Neuronal stem cell (in vitro differentiated cells): ENCODE measurements around the gene GDPD2.

Experiments
- DNase-seq: peaks from one replicate; pipeline ENCODE4 v3.0.0-alpha.2; 2013; ENCODE audit warnings: low spot score
- H2AFZ ChIP-seq: one replicate; pipeline ENCODE4 v1.6.1; 2013; ENCODE audit warnings: mild to moderate bottlenecking, low read length, inconsistent platforms
- H2AK5ac ChIP-seq: 2 replicates; pipeline ENCODE4 v1.6.1; 2013; ENCODE audit warnings: low read depth, mild to moderate bottlenecking, inconsistent platforms, low read length, moderate library complexity, mixed read lengths
- H2BK120ac ChIP-seq: 2 replicates; pipeline ENCODE4 v1.6.1; 2013; ENCODE audit warnings: low read depth, mild to moderate bottlenecking, inconsistent platforms, low read length, moderate library complexity, mixed read lengths
- H2BK12ac ChIP-seq: one replicate; pipeline ENCODE4 v1.6.1; 2013; ENCODE audit warnings: low read length, inconsistent platforms
- H2BK15ac ChIP-seq: 2 replicates; pipeline ENCODE4 v1.6.1; 2013; ENCODE audit warnings: mild to moderate bottlenecking, low read length, inconsistent platforms, mixed read lengths
- H2BK5ac ChIP-seq: one replicate; pipeline ENCODE4 v1.6.1; 2013; ENCODE audit warnings: inconsistent platforms, mild to moderate bottlenecking, low read length, moderate library complexity
- H3K14ac ChIP-seq: one replicate; pipeline ENCODE4 v1.6.1; 2013; ENCODE audit warnings: low read length, inconsistent platforms
- H3K18ac ChIP-seq: 2 replicates; pipeline ENCODE4 v1.6.1; 2013; ENCODE audit warnings: low read length, inconsistent platforms
- H3K23ac ChIP-seq: 2 replicates; pipeline ENCODE4 v1.6.1; 2013; ENCODE audit warnings: low read depth, mild to moderate bottlenecking, mixed read lengths, low read length, inconsistent platforms; ENCODE audit not compliant: poor library complexity
- H3K27ac ChIP-seq: replicated peaks from 3 replicates; pipeline ENCODE4 v1.5.1; 2013; ENCODE audit warnings: low read length, inconsistent platforms
- H3K27me3 ChIP-seq, 3 experiments: 2 replicates each; pipeline ENCODE4 v1.6.1; 2013; ENCODE audit warnings: low read length in 3 of 3, mild to moderate bottlenecking in 2 of 3, inconsistent platforms in 1 of 3, low read depth in 1 of 3, mixed read lengths in 1 of 3, moderate library complexity in 1 of 3; ENCODE audit not compliant: control insufficient read depth in 3 of 3, insufficient read depth in 3 of 3
- H3K36me3 ChIP-seq, 2 donors: replicated peaks in 1 of 2; 2 replicates each; pipeline ENCODE4 v1.6.1; 2013; ENCODE audit warnings: low read length in 2 of 2; ENCODE audit not compliant: control insufficient read depth in 2 of 2, insufficient read depth in 2 of 2
- H3K4ac ChIP-seq: 2 replicates; pipeline ENCODE4 v1.6.1; 2013; ENCODE audit warnings: inconsistent platforms, mild to moderate bottlenecking, low read length, moderate library complexity
- H3K4me1 ChIP-seq, 2 donors: 1 replicate in 1 of 2; 2 replicates in 1 of 2; pipeline ENCODE4 v1.6.1; 2013; ENCODE audit warnings: low read length in 2 of 2, low read depth in 1 of 2; ENCODE audit not compliant: control insufficient read depth in 2 of 2, insufficient read depth in 1 of 2
- H3K4me2 ChIP-seq: one replicate; pipeline ENCODE4 v1.6.1; 2013; ENCODE audit warnings: mild to moderate bottlenecking, low read length, inconsistent platforms; ENCODE audit not compliant: insufficient read depth, poor library complexity, severe bottlenecking
- H3K4me3 ChIP-seq, 2 donors: 2 replicates each; pipeline ENCODE4 v1.5.1; 2013; ENCODE audit warnings: low read length in 2 of 2, mild to moderate bottlenecking in 2 of 2, inconsistent platforms in 1 of 2, moderate library complexity in 1 of 2
- H3K79me1 ChIP-seq: one replicate; pipeline ENCODE4 v1.6.1; 2013; ENCODE audit warnings: low read depth, mild to moderate bottlenecking, inconsistent platforms, low read length, moderate library complexity
- H3K9ac ChIP-seq: one replicate; pipeline ENCODE4 v1.6.1; 2013; ENCODE audit warnings: mild to moderate bottlenecking, low read depth, low read length, inconsistent platforms; ENCODE audit not compliant: poor library complexity
- H3K9me3 ChIP-seq, 2 donors: replicated peaks in 1 of 2; 2 replicates each; pipeline versions ENCODE3 to v1.6.1; 2013; ENCODE audit warnings: low read length in 2 of 2, mild to moderate bottlenecking in 2 of 2, inconsistent platforms in 1 of 2, low read depth in 1 of 2, mixed read lengths in 1 of 2, moderate library complexity in 1 of 2; ENCODE audit not compliant: control insufficient read depth in 2 of 2, insufficient read depth in 1 of 2
- H4K8ac ChIP-seq: one replicate; pipeline ENCODE4 v1.6.1; 2013; ENCODE audit warnings: low read depth, mild to moderate bottlenecking, inconsistent platforms, low read length, moderate library complexity
- H4K91ac ChIP-seq: one replicate; pipeline ENCODE4 v1.6.1; 2013; ENCODE audit warnings: low read length, low read depth, mild to moderate bottlenecking, inconsistent platforms; ENCODE audit not compliant: poor library complexity
- WGBS, 2 donors: extraction: QIAGEN DNeasy Blood & Tissue Kit; methylation state at CpG; one replicate each; pipeline ENCODE4 v1.1.7; 2013; ENCODE audit warnings: missing lambda C conversion rate in 2 of 2, mixed read lengths in 1 of 2; ENCODE audit not compliant: insufficient read length in 2 of 2, insufficient replicate concordance in 1 of 2; ENCODE audit errors: extremely low coverage in 2 of 2; 5-methylcytosine and 5-hydroxymethylcytosine counted together

GDPD2 gene

DNA sequence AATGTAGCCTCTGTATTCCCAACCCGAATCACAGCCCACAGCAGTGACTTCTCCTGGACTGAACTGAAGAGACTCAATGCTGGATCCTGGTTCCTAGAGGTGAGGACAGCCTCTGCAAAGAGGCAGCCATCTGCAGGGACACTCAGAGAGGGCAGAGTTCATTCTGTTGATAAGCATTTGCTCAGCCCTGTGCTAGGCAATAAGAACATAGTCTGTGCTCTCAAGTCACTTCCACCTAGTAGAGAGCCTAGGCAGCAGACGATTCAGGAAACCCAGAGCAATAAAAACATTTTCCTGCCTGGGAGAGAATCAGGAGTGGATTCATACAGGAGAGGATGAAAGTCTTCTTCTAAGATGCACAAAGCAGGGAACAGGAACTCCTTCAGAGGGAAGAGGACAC lies 4.3 kb downstream of the GDPD2 start:
- Histone ChIP-seq H3K9me3 (no peaks in the 10 kb centered on the region), H4K91ac (no peak overlapping the region), H3K4me3 (no peak overlapping the region), H3K27me3 (peaks cover 0 to 3% (median 0%) of the 10 kb centered on the region in 3 experiments), H3K4me1 (peaks cover 14 to 15% of the 10 kb centered on the region in 2 donors), H3K4me2 (no peak overlapping the region), H3K36me3 (peaks cover 0 to 25% of the 10 kb centered on the region in 2 donors), H2AFZ (no peak overlapping the region), H3K9ac (no peak overlapping the region), H2BK120ac (no peak overlapping the region), H3K18ac (no peak overlapping the region), H2AK5ac (no peak overlapping the region), H2BK5ac (no peak overlapping the region), H3K79me1 (no peaks in the 10 kb centered on the region), H2BK15ac (no peak overlapping the region), H3K23ac (no peak overlapping the region), H3K27ac (no peak overlapping the region), H4K8ac (no peak overlapping the region), H3K4ac (no peak overlapping the region), H2BK12ac (no peak overlapping the region), H3K14ac (no peak overlapping the region)
- no peak for DNase-seq
- WGBS, 2 donors: no CpG with 5 or more reads among the region's 2 CpGs

DNA sequence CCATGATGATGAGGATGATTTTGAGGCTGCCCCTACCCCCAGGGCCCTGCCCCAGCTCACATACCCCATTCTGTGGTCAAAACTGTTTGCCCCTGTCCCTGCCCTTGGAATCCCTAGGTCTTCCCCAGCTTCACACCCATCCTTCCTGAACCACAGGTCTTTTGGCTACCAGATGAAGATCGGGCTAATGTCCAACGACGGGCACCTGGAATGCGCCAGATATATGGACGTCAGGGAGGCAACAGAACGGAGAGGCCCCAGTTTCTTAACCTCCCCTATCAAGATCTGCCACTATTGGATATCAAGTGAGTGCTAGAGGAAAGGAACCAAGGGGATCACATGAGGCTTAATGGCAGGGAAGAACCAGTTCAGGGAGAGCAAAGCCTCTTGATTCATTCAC lies 6.6 kb downstream of the GDPD2 start:
- Histone ChIP-seq H3K9me3 (no peaks in the 10 kb centered on the region), H2BK120ac (no peak overlapping the region), H2AFZ (no peak overlapping the region), H3K79me1 (no peaks in the 10 kb centered on the region), H3K27ac (no peak overlapping the region), H2BK12ac (no peak overlapping the region), H2BK15ac (no peak overlapping the region), H3K9ac (no peak overlapping the region), H3K23ac (no peak overlapping the region), H4K8ac (no peak overlapping the region), H3K18ac (no peak overlapping the region), H3K4me1 (peaks cover under 1 to 3% of the 10 kb centered on the region in 2 donors), H3K36me3 (peaks cover 0 to 25% of the 10 kb centered on the region in 2 donors), H3K27me3 (peaks cover 0 to 3% (median 0%) of the 10 kb centered on the region in 3 experiments), H3K4me3 (no peak overlapping the region), H2AK5ac (no peak overlapping the region), H3K4me2 (no peak overlapping the region), H2BK5ac (no peak overlapping the region), H4K91ac (no peak overlapping the region), H3K4ac (no peak overlapping the region), H3K14ac (no peak overlapping the region)
- WGBS, 2 donors: no CpG with 5 or more reads among the region's 6 CpGs
- DNase-seq: no peak

DNA sequence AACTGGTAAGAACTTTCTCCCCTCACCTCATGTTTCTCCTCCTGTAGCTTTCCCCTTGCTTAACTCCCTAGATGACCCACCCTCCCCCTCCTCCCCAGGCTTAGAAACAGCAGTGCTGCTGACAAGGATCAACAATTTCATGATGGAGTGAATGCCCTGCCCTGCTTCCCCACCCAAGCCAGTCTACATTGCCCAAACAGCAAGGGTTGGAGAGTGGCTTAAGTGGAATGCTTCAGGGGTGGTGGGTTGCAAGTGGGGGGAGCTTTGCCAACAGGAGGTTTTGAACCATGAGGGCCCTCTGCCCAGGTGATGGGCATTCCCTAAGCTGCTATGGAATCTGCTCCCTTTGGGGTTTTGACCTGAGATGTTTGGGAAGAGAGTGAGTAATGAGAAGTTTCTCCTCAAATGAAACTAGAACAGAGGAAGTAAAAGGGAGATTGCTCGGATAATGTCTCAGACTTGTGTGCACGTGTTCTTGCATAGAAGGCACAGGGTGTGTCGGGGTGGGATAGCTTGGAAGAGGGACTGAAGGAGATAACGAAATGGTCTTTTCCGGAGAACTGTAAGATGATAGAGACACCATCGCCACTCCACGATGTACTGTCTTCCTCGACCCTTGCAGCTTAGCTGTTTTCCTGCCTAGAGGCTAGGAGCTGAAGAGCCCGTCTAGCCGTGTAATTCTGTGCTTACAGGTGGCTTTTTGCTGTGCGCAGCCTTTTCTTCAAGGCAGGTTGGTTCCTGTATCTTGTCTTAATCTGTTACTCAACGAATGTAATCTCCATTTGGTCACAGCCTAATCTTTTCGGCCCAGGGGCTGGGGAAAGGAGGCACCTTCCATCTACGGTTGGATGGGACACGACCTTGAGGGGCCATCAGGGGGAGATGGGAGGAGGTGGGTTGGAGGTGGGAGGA lies 10.1 kb downstream of the GDPD2 start:
- no peak overlapping the region for H3K4me3 ChIP-seq
- no peak overlapping the region for H2BK120ac ChIP-seq
- H3K4ac ChIP-seq: no peak overlapping the region
- H3K4me2 ChIP-seq: peak overlapping the region; percentile 44
- no peak overlapping the region for H2BK15ac ChIP-seq
- H3K36me3 ChIP-seq: peaks cover 0 to 14% of the 10 kb centered on the region in 2 donors
- H3K14ac ChIP-seq: no peak overlapping the region
- no peak overlapping the region for H3K23ac ChIP-seq
- H3K27me3 ChIP-seq: peaks cover 0 to 3% (median 0%) of the 10 kb centered on the region in 3 experiments
- no peaks in the 10 kb centered on the region for H3K79me1 ChIP-seq
- H3K18ac ChIP-seq: no peak overlapping the region
- no peak overlapping the region for H3K27ac ChIP-seq
- no CpG with 5 or more reads among the region's 15 CpGs for WGBS, 2 donors
- no peak overlapping the region for H2BK12ac ChIP-seq
- no peak overlapping the region for H2AK5ac ChIP-seq
- H4K8ac ChIP-seq: no peak overlapping the region
- H2BK5ac ChIP-seq: no peak overlapping the region
- no peaks in the 10 kb centered on the region for H3K9me3 ChIP-seq
- no peak overlapping the region for H4K91ac ChIP-seq
- peaks cover 5 to 12% of the 10 kb centered on the region in 2 donors for H3K4me1 ChIP-seq
- H3K9ac ChIP-seq: no peak overlapping the region
- H2AFZ ChIP-seq: peak overlapping the region; percentile 91
- no peak for DNase-seq

DNA sequence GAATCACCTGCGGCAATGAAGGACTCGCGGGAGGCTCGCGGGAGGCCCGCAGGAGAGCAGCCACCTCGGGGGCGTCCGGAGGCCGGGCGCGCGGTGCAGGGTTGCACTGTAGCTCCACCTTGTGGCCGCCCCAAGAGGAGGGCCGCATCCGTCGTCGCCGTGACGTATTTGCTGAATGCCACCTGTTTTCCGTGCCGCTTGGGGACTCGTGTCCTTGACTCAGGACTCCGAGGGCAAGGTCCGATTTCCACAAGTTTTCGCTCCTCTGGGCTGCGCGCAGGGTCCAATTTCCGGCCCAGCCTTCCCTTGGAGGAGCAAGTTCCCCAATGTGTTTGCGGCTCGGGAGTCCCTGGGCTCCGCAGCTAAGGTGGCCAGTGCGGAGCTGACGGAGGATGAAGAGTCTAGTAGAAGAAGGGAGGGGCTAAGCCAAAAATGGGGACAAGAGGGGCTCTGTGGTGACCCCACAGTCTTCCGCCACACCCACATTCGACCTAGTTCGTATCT lies 10.8 kb downstream of the GDPD2 start:
- Histone ChIP-seq H3K23ac (no peak overlapping the region), H2BK120ac (no peak overlapping the region), H3K9me3 (no peaks in the 10 kb centered on the region), H3K79me1 (no peaks in the 10 kb centered on the region), H2BK12ac (no peak overlapping the region), H3K27ac (no peak overlapping the region), H3K9ac (no peak overlapping the region), H3K4me1 (peaks cover 5 to 12% of the 10 kb centered on the region in 2 donors), H2AFZ (peak overlapping the region; percentile 91), H3K14ac (no peak overlapping the region), H3K4me3 (peak overlapping the region; percentile 62 to 94), H3K4ac (no peak overlapping the region), H4K8ac (no peak overlapping the region), H2AK5ac (no peak overlapping the region), H3K27me3 (peaks cover 0 to 3% (median 0%) of the 10 kb centered on the region in 3 experiments), H3K36me3 (peaks cover 0 to 10% of the 10 kb centered on the region in 2 donors), H3K18ac (peak overlapping the region; percentile 80), H4K91ac (no peak overlapping the region), H2BK5ac (no peak overlapping the region), H3K4me2 (peak overlapping the region; percentile 58), H2BK15ac (no peak overlapping the region)
- DNase-seq: peak; percentile 57
- WGBS, 2 donors: no CpG with 5 or more reads among the region's 37 CpGs
